Keratinocyte (primary cell): ENCODE data around the gene INKA2. TPM values are rescaled to one million over a fixed set of nuclear protein-coding genes. Genes with fewer than 3 reads are reported as not detected.

Source experiments
- DNase-seq: peaks from one replicate; pipeline ENCODE4 v3.0.0-alpha.2; 2011; ENCODE audit warnings: low read depth, missing footprints, low spot score
- FAIRE-seq: peaks from 2 replicates; lab custom pipeline; 2011; peaks lifted over from hg19 to GRCh38; lab: Jason Lieb, UNC
- H2AFZ ChIP-seq: 2 replicates; pipeline ENCODE4 v1.6.0; 2012; ENCODE audit warnings: low read length, control low read depth, inconsistent platforms; ENCODE audit not compliant: control insufficient read depth
- H3K27ac ChIP-seq: 2 replicates; pipeline ENCODE4 v1.5.1; 2011; ENCODE audit warnings: low read length; ENCODE audit not compliant: control insufficient read depth, insufficient read depth
- H3K27me3 ChIP-seq: 3 replicates; pipeline ENCODE4 v1.6.0; 2011; ENCODE audit warnings: low read length; ENCODE audit not compliant: control insufficient read depth, insufficient read depth; ENCODE audit errors: extremely low read depth
- H3K36me3 ChIP-seq, 2 experiments: 2 replicates in 1 of 2; 3 replicates in 1 of 2; pipeline ENCODE4 v1.5.1; 2011; ENCODE audit warnings: low read length in 2 of 2, mild to moderate bottlenecking in 1 of 2; ENCODE audit not compliant: control insufficient read depth in 2 of 2, insufficient read depth in 2 of 2; ENCODE audit errors: extremely low read depth in 1 of 2
- H3K4me1 ChIP-seq: 3 replicates; pipeline ENCODE4 v1.5.1; 2011; ENCODE audit warnings: low read length; ENCODE audit not compliant: control insufficient read depth, insufficient read depth; ENCODE audit errors: extremely low read depth
- H3K4me2 ChIP-seq: 3 replicates; pipeline ENCODE4 v1.6.0; 2011; ENCODE audit warnings: low read depth, low read length; ENCODE audit not compliant: control insufficient read depth, insufficient read depth; ENCODE audit errors: extremely low read depth
- H3K4me3 ChIP-seq, 3 experiments: fragments of 200-600 bp in 1 of 3; sonication (generic) in 1 of 3; 2 replicates in 2 of 3; 3 replicates in 1 of 3; pipeline ENCODE4 v1.5.1; 2011 to 2016; ENCODE audit warnings: low read length in 3 of 3, mild to moderate bottlenecking in 3 of 3, control low read depth in 2 of 3, inconsistent platforms in 1 of 3, low read depth in 1 of 3, mixed read lengths in 1 of 3, mixed run types in 1 of 3, moderate library complexity in 1 of 3; ENCODE audit not compliant: control insufficient read depth in 2 of 3, insufficient read depth in 2 of 3; ENCODE audit errors: extremely low read depth in 1 of 3
- H3K79me2 ChIP-seq: 2 replicates; pipeline ENCODE4 v1.6.0; 2012; ENCODE audit warnings: low read length; ENCODE audit not compliant: control insufficient read depth, insufficient read depth
- H3K9ac ChIP-seq: 3 replicates; pipeline ENCODE4 v1.6.0; 2011; ENCODE audit warnings: low read length; ENCODE audit not compliant: control insufficient read depth, insufficient read depth; ENCODE audit errors: extremely low read depth
- H3K9me1 ChIP-seq: 3 replicates; pipeline ENCODE4 v1.6.0; 2011; ENCODE audit warnings: low read length; ENCODE audit not compliant: control insufficient read depth, insufficient read depth; ENCODE audit errors: extremely low read depth
- H3K9me3 ChIP-seq: 2 replicates; pipeline ENCODE4 v1.5.1; 2012; ENCODE audit warnings: low read depth, low read length; ENCODE audit not compliant: control insufficient read depth
- H4K20me1 ChIP-seq: 3 replicates; pipeline ENCODE4 v1.6.0; 2011; ENCODE audit warnings: low read length; ENCODE audit not compliant: control insufficient read depth, insufficient read depth; ENCODE audit errors: extremely low read depth
- CTCF ChIP-seq, 3 experiments: IDR thresholded peaks in 1 of 3; conservative IDR thresholded peaks in 1 of 3; optimal IDR thresholded peaks in 1 of 3; 2 replicates in 2 of 3; 3 replicates in 1 of 3; pipeline versions ENCODE3 to v1.5.1; 2011; ENCODE audit warnings: low read length in 3 of 3, mild to moderate bottlenecking in 3 of 3, moderate library complexity in 2 of 3, control low read depth in 1 of 3, inconsistent platforms in 1 of 3; ENCODE audit not compliant: insufficient read depth in 2 of 3; ENCODE audit errors: extremely low read depth in 1 of 3
- EZH2 ChIP-seq: IDR thresholded peaks from one replicate; pipeline ENCODE4 v1.6.1; 2012; ENCODE audit warnings: inconsistent platforms, mild to moderate bottlenecking, low read length, moderate library complexity
- dilution Hi-C: fragments of 300-500 bp; cut with MboI; formaldehyde crosslinking; loops from one replicate; pipeline ENCODE4 v1.7.0; 2020; ENCODE audit warnings: low sequenced_read_pairs; ENCODE audit not compliant: extremely low pct_ligation_motif_present
- polyA plus RNA-seq, 5 experiments: library from polyadenylated mRNA; depleted of rRNA in 3 of 5; stranded (reverse) in 3 of 5; stranded (forward) in 1 of 5; unstranded in 1 of 5; fragments of >200 nt; gene quantifications; 1 replicate in 1 of 5; 2 replicates in 3 of 5; 3 replicates in 1 of 5; pipeline versions ENCODE4 v1.2.1 to v1.2.3, GENCODE V29; 2011 to 2012; ENCODE audit warnings: missing spikeins in 2 of 5, low read depth in 1 of 5, low replicate concordance in 1 of 5

INKA2 gene
- polyA plus RNA-seq, 1 donor (not counting 4 experiments of a cell fraction or from before 2014, with no cell fraction given) = 2.7 TPM

- H3K36me3 ChIP-seq = peaks cover 0 to 5% of the 10 kb centered on the region in 2 experiments
- peaks cover 4% of the 10 kb centered on the region for H3K4me1 ChIP-seq
- H3K79me2 ChIP-seq = no peaks in the 10 kb centered on the region
- no peak overlapping the region for H3K4me2 ChIP-seq
- H3K27me3 ChIP-seq = no peaks in the 10 kb centered on the region
- H2AFZ ChIP-seq = no peak overlapping the region
- no peaks in the 10 kb centered on the region for H4K20me1 ChIP-seq
- DNase-seq = no peak
- dilution Hi-C loops = no loop called here
- H3K9me1 ChIP-seq = no peaks in the 10 kb centered on the region
- no peak overlapping the region for H3K27ac ChIP-seq
- no peak overlapping the region for H3K4me3 ChIP-seq
- TF ChIP-seq EZH2 (no peak), CTCF (optimal IDR thresholded peaks at IDR 0.05 in 1 of 3, IDR thresholded peaks at IDR 0.05 in 1 of 3, conservative IDR thresholded peaks at IDR 0.05 in 1 of 3; ENCODE audit: extremely low read depth in 1 of 3, insufficient read depth in 2 of 3, low read length in 3 of 3) (no peak)
- no peak overlapping the region for H3K9ac ChIP-seq
- no peaks in the 10 kb centered on the region for H3K9me3 ChIP-seq
- no peak for FAIRE-seq
Measured at GRCh38 chr1:111709986-111710385, 29.2 kb downstream of the INKA2 start.

- Histone ChIP-seq H3K27me3 (no peaks in the 10 kb centered on the region), H3K79me2 (no peaks in the 10 kb centered on the region), H3K4me2 (no peak overlapping the region), H3K36me3 (peaks cover 0 to 5% of the 10 kb centered on the region in 2 experiments), H4K20me1 (no peaks in the 10 kb centered on the region), H3K27ac (no peak overlapping the region), H3K9me1 (no peaks in the 10 kb centered on the region), H3K9ac (no peak overlapping the region), H3K9me3 (no peaks in the 10 kb centered on the region), H3K4me1 (peaks cover 13% of the 10 kb centered on the region), H2AFZ (no peak overlapping the region), H3K4me3 (no peak overlapping the region)
- dilution Hi-C loops = no loop called here
- FAIRE-seq (no peak), DNase-seq (no peak)
- no peak for TF ChIP-seq CTCF (optimal IDR thresholded peaks at IDR 0.05 in 1 of 3, IDR thresholded peaks at IDR 0.05 in 1 of 3, conservative IDR thresholded peaks at IDR 0.05 in 1 of 3; ENCODE audit: extremely low read depth in 1 of 3, insufficient read depth in 2 of 3, low read length in 3 of 3)
- TF ChIP-seq EZH2 = no peak
Measured at GRCh38 chr1:111707906-111708305, 31.3 kb downstream of the INKA2 start.
